Gastroesophageal sphincter (tissue), 4 donors: ENCODE measurements around the gene CALHM5. TPM values are rescaled to one million over a fixed set of nuclear protein-coding genes. Genes with fewer than 3 reads are reported as not detected.

ENCODE experiments used
- ATAC-seq: fragments of 150-250 bp; one replicate; pipeline ENCODE4 v1.9.1; 2016; ENCODE audit warnings: mild to moderate bottlenecking, moderate library complexity
- H3K27ac ChIP-seq, 4 donors: fragments of 200-600 bp; sonication (generic) in 3 of 4; 1 replicate in 3 of 4; 2 replicates in 1 of 4; pipeline ENCODE4 v1.5.1; 2016 to 2019
- H3K27me3 ChIP-seq: fragments of 200-600 bp; sonication (generic); one replicate; pipeline ENCODE4 v1.5.1; 2019
- H3K36me3 ChIP-seq, 2 donors: fragments of 200-600 bp; sonication (generic); one replicate each; pipeline ENCODE4 v1.5.1; 2019; ENCODE audit warnings: control low read depth in 1 of 2
- H3K4me1 ChIP-seq, 3 donors: fragments of 200-600 bp; sonication (generic); 1 replicate in 2 of 3; 2 replicates in 1 of 3; pipeline ENCODE4 v1.5.1; 2016 to 2019; ENCODE audit warnings: control low read depth in 2 of 3
- H3K4me3 ChIP-seq, 2 donors: fragments of 200-600 bp; sonication (generic); one replicate each; pipeline ENCODE4 v1.5.1; 2019; ENCODE audit warnings: mild to moderate bottlenecking in 1 of 2, moderate library complexity in 1 of 2
- H3K9me3 ChIP-seq, 3 donors: fragments of 200-600 bp; sonication (generic); one replicate each; pipeline ENCODE4 v1.5.1; 2017 to 2019; ENCODE audit warnings: control low read depth in 2 of 3
- CTCF ChIP-seq, 4 experiments: fragments of 200-600 bp in 2 of 4; fragments of 450-650 bp in 2 of 4; sonication (generic) in 1 of 4; IDR thresholded peaks; one replicate each; pipeline ENCODE4 v1.5.1; 2017 to 2019; ENCODE audit warnings: antibody characterized with exemption in 4 of 4, mild to moderate bottlenecking in 2 of 4, moderate library complexity in 2 of 4
- EP300 ChIP-seq: sonication (generic); formaldehyde crosslinking; IDR thresholded peaks from one replicate; pipeline ENCODE4 v1.6.1; 2017; ENCODE audit warnings: antibody characterized with exemption, mild to moderate bottlenecking
- POLR2A ChIP-seq, 2 donors: fragments of 450-650 bp; IDR thresholded peaks; one replicate each; pipeline ENCODE4 v1.6.1; 2017; ENCODE audit warnings: antibody characterized with exemption in 2 of 2, mild to moderate bottlenecking in 2 of 2, moderate library complexity in 1 of 2
- POLR2AphosphoS5 ChIP-seq: sonication (generic); formaldehyde crosslinking; IDR thresholded peaks from one replicate; pipeline ENCODE4 v1.6.1; 2017; ENCODE audit warnings: antibody characterized with exemption
- WGBS, 2 donors: methylation state at CpG; one replicate each; pipeline ENCODE4 v1.1.5; 2018; ENCODE audit warnings: low coverage in 1 of 2; 5-methylcytosine and 5-hydroxymethylcytosine counted together
- total RNA-seq, 4 donors: library from RNA; depleted of rRNA; stranded (reverse); fragments of >200 nt; gene quantifications; one replicate each; pipeline ENCODE4 v1.1.0, GENCODE V29; 2016

The CALHM5 gene
- total RNA-seq, 4 donors from 2014 or later = 0.81 to 6.0 (median 3.0) TPM

- Histone ChIP-seq H3K9me3 (no peaks in the 10 kb centered on the region), H3K27ac (no peak overlapping the region), H3K36me3 (no peaks in the 10 kb centered on the region), H3K4me3 (no peak overlapping the region), H3K27me3 (no peaks in the 10 kb centered on the region), H3K4me1 (no peaks in the 10 kb centered on the region)
- 65 to 71% methylated on average over 1 of the region's 1 CpG for WGBS, 2 donors
- TF ChIP-seq CTCF (IDR thresholded peaks at IDR 0.05) (no peak), EP300 (no peak), POLR2A (IDR thresholded peaks at IDR 0.05) (no peak), POLR2AphosphoS5 (no peak)
- ATAC-seq = no peak
These were observed 16.7 kb downstream of the CALHM5 start for GRCh38 chr6:116528133-116528532.

- TF ChIP-seq POLR2A (IDR thresholded peaks at IDR 0.05) (no peak), EP300 (no peak), POLR2AphosphoS5 (no peak), CTCF (IDR thresholded peaks at IDR 0.05) (no peak)
- H3K27ac ChIP-seq = no peak overlapping the region
- H3K4me3 ChIP-seq = no peak overlapping the region
These were observed 17.3 kb downstream of the CALHM5 start for GRCh38 chr6:116528780-116529179.

GRCh38 chr6:116529466-116530290 is 18.2 kb downstream of the CALHM5 start:
- TF ChIP-seq EP300 (no peak), CTCF (IDR thresholded peaks at IDR 0.05) (no peak), POLR2A (IDR thresholded peaks at IDR 0.05) (no peak), POLR2AphosphoS5 (no peak)
- ATAC-seq = no peak
- 59 to 100% methylated on average over 1 to 2 of the region's 3 CpGs for WGBS, 2 donors
- Histone ChIP-seq H3K27ac (no peak overlapping the region), H3K4me3 (no peak overlapping the region), H3K4me1 (no peaks in the 10 kb centered on the region), H3K36me3 (no peaks in the 10 kb centered on the region), H3K27me3 (no peaks in the 10 kb centered on the region), H3K9me3 (no peaks in the 10 kb centered on the region)

More at GRCh38 chr6:116528780-116529179, 17.3 kb downstream of the CALHM5 start:
- Histone ChIP-seq H3K27me3 (no peaks in the 10 kb centered on the region), H3K36me3 (no peaks in the 10 kb centered on the region), H3K9me3 (no peaks in the 10 kb centered on the region), H3K4me1 (no peaks in the 10 kb centered on the region)
- ATAC-seq = no peak
- WGBS, 2 donors = 53 to 58% methylated on average over 2 to 3 of the region's 3 CpGs

- H3K9me3 ChIP-seq = no peaks in the 10 kb centered on the region
- no peak overlapping the region for H3K4me3 ChIP-seq
- 52 to 67% methylated on average over 2 of the region's 2 CpGs for WGBS, 2 donors
- no peak for TF ChIP-seq EP300
- TF ChIP-seq POLR2AphosphoS5 = no peak
- no peak for TF ChIP-seq POLR2A (IDR thresholded peaks at IDR 0.05)
- no peak for TF ChIP-seq CTCF (IDR thresholded peaks at IDR 0.05)
- H3K36me3 ChIP-seq = no peaks in the 10 kb centered on the region
- H3K4me1 ChIP-seq = no peaks in the 10 kb centered on the region
- H3K27me3 ChIP-seq = no peaks in the 10 kb centered on the region
- no peak for ATAC-seq
- no peak overlapping the region for H3K27ac ChIP-seq
These were observed 19.0 kb downstream of the CALHM5 start for GRCh38 chr6:116530436-116530835.
